Gastrocnemius medialis (tissue), 4 donors: ENCODE data around the gene CFAP210.

Experiments
- CTCF ChIP-seq, 5 experiments: fragments of 450-650 bp in 3 of 5; fragments of 200-600 bp in 2 of 5; sonication (generic) in 2 of 5; IDR thresholded peaks in 4 of 5; conservative IDR thresholded peaks in 1 of 5; 1 replicate in 4 of 5; 2 replicates in 1 of 5; pipeline ENCODE4 v1.5.1; 2016 to 2019; ENCODE audit warnings: antibody characterized with exemption in 5 of 5, mild to moderate bottlenecking in 3 of 5, moderate library complexity in 3 of 5
- POLR2A ChIP-seq, 2 donors: fragments of 450-650 bp; IDR thresholded peaks; one replicate each; pipeline ENCODE4 v1.6.1; 2017; ENCODE audit warnings: antibody characterized with exemption in 2 of 2, mild to moderate bottlenecking in 2 of 2, moderate library complexity in 2 of 2

DNA sequence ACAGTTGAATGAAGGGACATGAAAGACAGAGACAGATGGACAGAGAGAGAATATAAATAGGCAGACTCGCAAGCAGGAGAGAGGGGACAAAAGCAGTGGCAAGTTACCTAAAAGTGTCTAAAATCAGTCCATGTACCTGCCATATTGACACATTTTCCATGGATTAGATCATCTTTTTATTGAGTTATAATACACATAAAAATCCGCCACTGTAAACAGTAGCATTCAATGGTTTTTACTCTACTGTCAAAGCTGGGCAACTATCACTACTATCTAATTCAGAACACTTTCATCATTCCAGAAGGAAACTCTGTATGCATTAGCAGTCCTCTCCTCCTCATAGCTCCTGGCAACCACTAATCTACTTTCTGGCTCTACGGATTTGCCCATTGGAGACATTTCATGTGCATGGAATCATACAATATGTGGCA is 10.1 kb downstream of the CFAP210 start:
- no peak for TF ChIP-seq CTCF (IDR thresholded peaks at IDR 0.05 in 4 of 5, conservative IDR thresholded peaks at IDR 0.05 in 1 of 5)
- no peak for TF ChIP-seq POLR2A (IDR thresholded peaks at IDR 0.05)
